ENCODE data around the gene ENPP3. TPM values are rescaled to one million over a fixed set of nuclear protein-coding genes. Genes with fewer than 3 reads are reported as not detected.

The ENPP3 gene
- total and polyA plus RNA-seq, 10 of the 15 experiments (the other 5 are each of a cell fraction or from before 2014, with no cell fraction given): 0.01 TPM; not detected in 9

DNA sequence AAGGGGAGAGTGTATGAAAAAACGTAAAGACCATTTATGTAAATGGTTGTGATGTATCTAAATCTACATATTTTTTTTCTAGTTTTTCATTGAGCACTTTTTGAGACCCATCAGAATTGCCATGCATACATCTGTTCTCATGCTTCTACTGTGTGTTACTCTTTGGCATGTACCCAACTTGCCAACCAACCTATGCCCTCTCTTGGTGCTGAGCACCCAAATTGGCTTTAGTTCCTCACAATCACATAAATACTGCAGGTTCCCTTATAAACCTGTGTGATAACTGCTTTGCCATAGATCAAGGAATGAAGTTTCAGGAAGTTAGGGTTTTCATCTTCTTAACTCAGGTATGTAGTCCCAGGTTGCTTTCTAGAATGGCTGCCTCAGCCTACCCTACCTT lies 7.8 kb downstream of the ENPP3 start (continued):
- TF ChIP-seq, protein P1, sequence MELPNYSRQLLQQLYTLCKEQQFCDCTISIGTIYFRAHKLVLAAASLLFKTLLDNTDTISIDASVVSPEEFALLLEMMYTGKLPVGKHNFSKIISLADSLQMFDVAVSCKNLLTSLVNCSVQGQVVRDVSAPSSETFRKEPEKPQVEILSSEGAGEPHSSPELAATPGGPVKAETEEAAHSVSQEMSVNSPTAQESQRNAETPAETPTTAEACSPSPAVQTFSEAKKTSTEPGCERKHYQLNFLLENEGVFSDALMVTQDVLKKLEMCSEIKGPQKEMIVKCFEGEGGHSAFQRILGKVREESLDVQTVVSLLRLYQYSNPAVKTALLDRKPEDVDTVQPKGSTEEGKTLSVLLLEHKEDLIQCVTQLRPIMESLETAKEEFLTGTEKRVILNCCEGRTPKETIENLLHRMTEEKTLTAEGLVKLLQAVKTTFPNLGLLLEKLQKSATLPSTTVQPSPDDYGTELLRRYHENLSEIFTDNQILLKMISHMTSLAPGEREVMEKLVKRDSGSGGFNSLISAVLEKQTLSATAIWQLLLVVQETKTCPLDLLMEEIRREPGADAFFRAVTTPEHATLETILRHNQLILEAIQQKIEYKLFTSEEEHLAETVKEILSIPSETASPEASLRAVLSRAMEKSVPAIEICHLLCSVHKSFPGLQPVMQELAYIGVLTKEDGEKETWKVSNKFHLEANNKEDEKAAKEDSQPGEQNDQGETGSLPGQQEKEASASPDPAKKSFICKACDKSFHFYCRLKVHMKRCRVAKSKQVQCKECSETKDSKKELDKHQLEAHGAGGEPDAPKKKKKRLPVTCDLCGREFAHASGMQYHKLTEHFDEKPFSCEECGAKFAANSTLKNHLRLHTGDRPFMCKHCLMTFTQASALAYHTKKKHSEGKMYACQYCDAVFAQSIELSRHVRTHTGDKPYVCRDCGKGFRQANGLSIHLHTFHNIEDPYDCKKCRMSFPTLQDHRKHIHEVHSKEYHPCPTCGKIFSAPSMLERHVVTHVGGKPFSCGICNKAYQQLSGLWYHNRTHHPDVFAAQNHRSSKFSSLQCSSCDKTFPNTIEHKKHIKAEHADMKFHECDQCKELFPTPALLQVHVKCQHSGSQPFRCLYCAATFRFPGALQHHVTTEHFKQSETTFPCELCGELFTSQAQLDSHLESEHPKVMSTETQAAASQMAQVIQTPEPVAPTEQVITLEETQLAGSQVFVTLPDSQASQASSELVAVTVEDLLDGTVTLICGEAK (IDR thresholded peaks at IDR 0.05; ENCODE audit: borderline replicate concordance): no peak

DNA sequence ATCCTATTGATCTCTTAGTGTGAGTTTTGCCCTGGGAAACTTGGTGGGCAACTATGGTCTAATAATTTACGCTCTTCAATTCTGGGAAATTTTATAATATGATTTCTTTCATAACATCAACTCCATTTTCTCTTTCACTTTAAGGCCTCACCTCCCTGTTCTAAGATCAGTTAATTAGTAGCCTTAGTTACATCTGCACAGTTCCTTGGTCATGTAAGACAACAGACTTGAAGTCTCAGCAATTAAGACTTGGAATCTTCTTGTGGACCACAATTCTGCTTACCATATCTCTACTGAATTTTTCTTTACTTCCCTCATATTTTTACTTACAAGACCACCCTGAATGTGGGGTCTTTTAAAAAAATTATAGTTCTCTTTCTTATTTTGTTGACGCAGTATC lies 8.7 kb downstream of the ENPP3 start:
- Histone ChIP-seq H3K4me2 (ENCODE audit: control insufficient read depth, insufficient read depth) (no peak overlapping the region), H2AFZ (ENCODE audit: control insufficient read depth, low read depth, low read length) (no peak overlapping the region), H3K79me2 (ENCODE audit: control insufficient read depth, insufficient read depth, low read length) (no peaks in the 10 kb centered on the region), H3K36me3 (ENCODE audit: control insufficient read depth in 2 of 2, insufficient read depth in 2 of 2, low read length in 1 of 2) (no peaks in the 10 kb centered on the region), H3K4me3 (no peak overlapping the region), H3K27ac (ENCODE audit: control insufficient read depth, insufficient read depth) (no peak overlapping the region), H3K27me3 (replicated peaks in 1 of 2; ENCODE audit: control insufficient read depth in 2 of 2, insufficient read depth in 2 of 2, low read length in 1 of 2) (peaks cover 0 to 3% of the 10 kb centered on the region in 2 experiments; a peak in 2 of 4 replicates), H4K20me1 (ENCODE audit: control insufficient read depth, insufficient read depth) (no peaks in the 10 kb centered on the region), H3K9ac (ENCODE audit: control insufficient read depth, insufficient read depth, low read length) (no peak overlapping the region), H3K9me3 (replicated peaks; ENCODE audit: control insufficient read depth, insufficient read depth, low read length) (no peaks in the 10 kb centered on the region), H3K4me1 (ENCODE audit: control insufficient read depth, insufficient read depth, low read length) (no peaks in the 10 kb centered on the region)
- ATAC-seq: no peak
- DNase-seq (ENCODE audit: low read depth, low spot score): no peak
- intact Hi-C loops (cut with micrococcal nuclease; ENCODE audit: unreplicated experiment): no loop called here
- ChIA-PET CTCF (no interaction called here), RAD21 (ENCODE audit: unreplicated experiment) (no interaction called here), POLR2A (no interaction called here), SMC1A (ENCODE audit: uncharacterized antibody, unreplicated experiment) (interaction anchor here (0.6 kb wide), 1 partner anchor 34 kb away, joined by 3 read pairs; no protein-coding TSS in a partner anchor)
- no peak for TF ChIP-seq IKZF2 (IDR thresholded peaks at IDR 0.05)
- TF ChIP-seq YY1 (IDR thresholded peaks at IDR 0.05; ENCODE audit: low read depth, low read length): no peak
- TF ChIP-seq JUND (IDR thresholded peaks at IDR 0.05; ENCODE audit: low read depth, low read length): no peak
- TF ChIP-seq MXI1 (IDR thresholded peaks at IDR 0.05; ENCODE audit: low read depth, low read length): no peak
- no peak for TF ChIP-seq EZH2 (IDR thresholded peaks at IDR 0.05; ENCODE audit: borderline replicate concordance, control insufficient read depth, low read depth, low read length)
- no TSS peak for BruUV-seq (replicated peaks)
- FAIRE-seq: no peak
- 58% methylated on average over 2 of the region's 2 CpGs for WGBS (ENCODE audit: insufficient coverage, insufficient replicate concordance, low lambda C conversion rate, missing lambda C conversion rate)
- in situ Hi-C loops (cut with MboI): no loop called here

All from GM12878 (cell line).